RWPE2 (cell line): ENCODE results near the gene TBC1D4.

ENCODE experiments used
- ATAC-seq: fragments of 200-7000 bp; cut with Tn5 transposase; 3 replicates; pipeline ENCODE4 v1.9.1; 2021; ENCODE audit warnings: low read depth
- DNase-seq: peaks from one replicate; pipeline ENCODE4 v3.0.0-alpha.2; 2020; ENCODE audit warnings: low spot score
- H3K27ac ChIP-seq: fragments of 450-650 bp; 2 replicates; pipeline ENCODE4 v1.5.1; 2017; ENCODE audit warnings: mild to moderate bottlenecking; ENCODE audit not compliant: poor library complexity, severe bottlenecking
- H3K27me3 ChIP-seq: fragments of 250-450 bp; sonication (Bioruptor Pico); 2 replicates; pipeline ENCODE4 v1.5.1; 2021; ENCODE audit warnings: mild to moderate bottlenecking, moderate library complexity; ENCODE audit not compliant: insufficient read depth, poor library complexity, severe bottlenecking
- H3K36me3 ChIP-seq: fragments of 250-450 bp; sonication (Bioruptor Pico); 2 replicates; pipeline ENCODE4 v1.5.1; 2020; ENCODE audit warnings: low read depth, mild to moderate bottlenecking, moderate library complexity
- H3K4me1 ChIP-seq: fragments of 250-450 bp; sonication (Bioruptor Pico); 2 replicates; pipeline ENCODE4 v1.5.1; 2021; ENCODE audit warnings: mild to moderate bottlenecking, moderate library complexity; ENCODE audit not compliant: insufficient read depth, poor library complexity, severe bottlenecking
- H3K4me3 ChIP-seq: fragments of 250-450 bp; sonication (Bioruptor Pico); 2 replicates; pipeline ENCODE4 v1.5.1; 2021; ENCODE audit warnings: mild to moderate bottlenecking, moderate library complexity; ENCODE audit not compliant: severe bottlenecking
- H3K9me3 ChIP-seq: fragments of 250-450 bp; sonication (Bioruptor Pico); 2 replicates; pipeline ENCODE4 v1.5.1; 2021; ENCODE audit warnings: mild to moderate bottlenecking, moderate library complexity; ENCODE audit not compliant: severe bottlenecking
- CTCF ChIP-seq: fragments of 450-650 bp; IDR thresholded peaks from one replicate; pipeline ENCODE4 v1.5.1; 2017; ENCODE audit warnings: mild to moderate bottlenecking, moderate library complexity; ENCODE audit not compliant: poor library complexity, severe bottlenecking

Gene TBC1D4

GRCh38 chr13:75236774-75237173, 245.2 kb downstream of the TBC1D4 start:
- H3K4me1 ChIP-seq = no peaks in the 10 kb centered on the region
- H3K27ac ChIP-seq = no peak overlapping the region
- H3K36me3 ChIP-seq = no peaks in the 10 kb centered on the region
- H3K27me3 ChIP-seq = no peaks in the 10 kb centered on the region
- no peak for DNase-seq
- no peaks in the 10 kb centered on the region for H3K9me3 ChIP-seq
- H3K4me3 ChIP-seq = no peak overlapping the region
- ATAC-seq = no peak; the same call in 2 of the 3 replicates
- no peak for TF ChIP-seq CTCF
